K562 (cell line): ENCODE data around the gene TFE3. TPM values are rescaled to one million over a fixed set of nuclear protein-coding genes. Genes with fewer than 3 reads are reported as not detected.

Experiments used
- CUX1 ChIP-seq: fragments of 200-800 bp; sonication (Bioruptor generic); IDR thresholded peaks from 2 replicates; pipeline ENCODE4 v1.6.1; 2016; ENCODE audit warnings: missing genetic modification characterization, missing compliant biosample characterization
- NR2C1 ChIP-seq, 2 experiments: fragments of 450-650 bp; IDR thresholded peaks; 2 replicates each; pipeline ENCODE4 v1.6.1; 2017; ENCODE audit warnings: mild to moderate bottlenecking in 2 of 2, antibody characterized with exemption in 1 of 2, inconsistent platforms in 1 of 2, missing compliant biosample characterization in 1 of 2, missing genetic modification characterization in 1 of 2
- ZZZ3 ChIP-seq: fragments of 450-650 bp; IDR thresholded peaks from 2 replicates; pipeline ENCODE4 v1.6.1; 2016; ENCODE audit warnings: antibody characterized with exemption, mild to moderate bottlenecking, moderate library complexity
- polyA plus RNA-seq, 8 experiments: library from polyadenylated mRNA; depleted of rRNA in 4 of 8; stranded (reverse) in 5 of 8; unstranded in 3 of 8; fragments of >200 nt; fragmentation: Nextera tagmentation in 2 of 8; fragmentation: Illumina TruSeq in 1 of 8; extraction: Ambion mirVana in 2 of 8; extraction: Trizol in 1 of 8; gene quantifications; 2 replicates each; pipeline versions ENCODE4 v1.2.1 to v1.2.3, GENCODE V29; 2011 to 2014; ENCODE audit warnings: inconsistent platforms in 1 of 8, missing spikeins in 1 of 8
- total RNA-seq, 7 experiments: library from RNA; depleted of rRNA in 6 of 7; stranded (reverse); fragments of >200 nt in 6 of 7; fragmentation: Illumina TruSeq in 2 of 7; extraction: Trizol in 2 of 7; gene quantifications; 2 replicates each; pipeline versions ENCODE4 v1.2.1 to v1.2.3, GENCODE V29; 2011 to 2021; ENCODE audit warnings: low replicate concordance in 1 of 7
- TF ChIP-seq, protein P1 (sequence below): fragments of 450-650 bp; IDR thresholded peaks from 2 replicates; pipeline ENCODE4 v1.6.1; 2016; ENCODE audit warnings: mild to moderate bottlenecking, moderate library complexity

Gene TFE3
- total and polyA plus RNA-seq, 9 of the 15 experiments (the other 6 are each of a cell fraction or from before 2014, with no cell fraction given) = 1.9 to 20.3 (median 11.9) TPM

DNA sequence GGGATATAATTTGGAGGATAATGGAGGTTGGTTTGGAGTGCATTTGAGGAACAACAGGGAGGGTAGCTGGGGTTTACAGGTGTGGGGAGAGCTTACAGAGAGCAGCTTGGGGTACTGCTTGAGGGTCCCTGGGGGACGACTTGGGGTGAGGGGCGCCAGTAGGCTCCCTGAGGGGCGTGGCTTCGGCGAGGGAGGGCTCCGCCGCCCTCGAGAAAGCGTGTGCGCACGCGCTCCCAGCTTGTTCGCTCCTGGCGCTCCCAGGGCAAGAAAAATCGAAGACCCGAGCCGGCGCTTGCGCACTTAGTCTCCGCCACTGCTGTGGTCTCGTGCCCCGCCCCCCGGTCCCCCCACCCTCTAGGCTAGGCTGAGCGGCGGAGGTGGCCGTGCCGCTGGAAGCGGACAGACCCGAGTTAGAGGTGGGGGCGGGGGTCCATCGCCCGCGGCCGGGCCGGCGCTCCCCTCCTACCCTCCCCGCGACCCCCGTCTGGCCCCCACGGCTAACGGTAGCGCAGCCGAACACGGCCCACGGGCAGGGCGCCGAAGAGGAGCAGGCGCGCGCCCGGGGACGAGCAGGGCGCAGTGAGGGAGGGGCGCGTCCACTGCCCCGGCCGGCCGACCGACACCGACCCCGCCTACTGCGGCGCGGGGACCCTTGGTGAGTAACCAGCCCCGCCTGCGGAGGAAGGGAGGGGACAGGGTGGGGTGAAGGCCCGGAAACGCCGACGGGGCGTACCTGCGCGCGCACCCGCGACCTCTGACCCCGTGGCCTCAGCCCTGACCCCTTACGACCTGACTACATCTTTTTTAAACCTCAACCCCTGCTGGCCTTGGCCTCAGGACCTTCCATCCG, 10.3 kb upstream of the TFE3 start (continued):
- TF ChIP-seq, protein P1, sequence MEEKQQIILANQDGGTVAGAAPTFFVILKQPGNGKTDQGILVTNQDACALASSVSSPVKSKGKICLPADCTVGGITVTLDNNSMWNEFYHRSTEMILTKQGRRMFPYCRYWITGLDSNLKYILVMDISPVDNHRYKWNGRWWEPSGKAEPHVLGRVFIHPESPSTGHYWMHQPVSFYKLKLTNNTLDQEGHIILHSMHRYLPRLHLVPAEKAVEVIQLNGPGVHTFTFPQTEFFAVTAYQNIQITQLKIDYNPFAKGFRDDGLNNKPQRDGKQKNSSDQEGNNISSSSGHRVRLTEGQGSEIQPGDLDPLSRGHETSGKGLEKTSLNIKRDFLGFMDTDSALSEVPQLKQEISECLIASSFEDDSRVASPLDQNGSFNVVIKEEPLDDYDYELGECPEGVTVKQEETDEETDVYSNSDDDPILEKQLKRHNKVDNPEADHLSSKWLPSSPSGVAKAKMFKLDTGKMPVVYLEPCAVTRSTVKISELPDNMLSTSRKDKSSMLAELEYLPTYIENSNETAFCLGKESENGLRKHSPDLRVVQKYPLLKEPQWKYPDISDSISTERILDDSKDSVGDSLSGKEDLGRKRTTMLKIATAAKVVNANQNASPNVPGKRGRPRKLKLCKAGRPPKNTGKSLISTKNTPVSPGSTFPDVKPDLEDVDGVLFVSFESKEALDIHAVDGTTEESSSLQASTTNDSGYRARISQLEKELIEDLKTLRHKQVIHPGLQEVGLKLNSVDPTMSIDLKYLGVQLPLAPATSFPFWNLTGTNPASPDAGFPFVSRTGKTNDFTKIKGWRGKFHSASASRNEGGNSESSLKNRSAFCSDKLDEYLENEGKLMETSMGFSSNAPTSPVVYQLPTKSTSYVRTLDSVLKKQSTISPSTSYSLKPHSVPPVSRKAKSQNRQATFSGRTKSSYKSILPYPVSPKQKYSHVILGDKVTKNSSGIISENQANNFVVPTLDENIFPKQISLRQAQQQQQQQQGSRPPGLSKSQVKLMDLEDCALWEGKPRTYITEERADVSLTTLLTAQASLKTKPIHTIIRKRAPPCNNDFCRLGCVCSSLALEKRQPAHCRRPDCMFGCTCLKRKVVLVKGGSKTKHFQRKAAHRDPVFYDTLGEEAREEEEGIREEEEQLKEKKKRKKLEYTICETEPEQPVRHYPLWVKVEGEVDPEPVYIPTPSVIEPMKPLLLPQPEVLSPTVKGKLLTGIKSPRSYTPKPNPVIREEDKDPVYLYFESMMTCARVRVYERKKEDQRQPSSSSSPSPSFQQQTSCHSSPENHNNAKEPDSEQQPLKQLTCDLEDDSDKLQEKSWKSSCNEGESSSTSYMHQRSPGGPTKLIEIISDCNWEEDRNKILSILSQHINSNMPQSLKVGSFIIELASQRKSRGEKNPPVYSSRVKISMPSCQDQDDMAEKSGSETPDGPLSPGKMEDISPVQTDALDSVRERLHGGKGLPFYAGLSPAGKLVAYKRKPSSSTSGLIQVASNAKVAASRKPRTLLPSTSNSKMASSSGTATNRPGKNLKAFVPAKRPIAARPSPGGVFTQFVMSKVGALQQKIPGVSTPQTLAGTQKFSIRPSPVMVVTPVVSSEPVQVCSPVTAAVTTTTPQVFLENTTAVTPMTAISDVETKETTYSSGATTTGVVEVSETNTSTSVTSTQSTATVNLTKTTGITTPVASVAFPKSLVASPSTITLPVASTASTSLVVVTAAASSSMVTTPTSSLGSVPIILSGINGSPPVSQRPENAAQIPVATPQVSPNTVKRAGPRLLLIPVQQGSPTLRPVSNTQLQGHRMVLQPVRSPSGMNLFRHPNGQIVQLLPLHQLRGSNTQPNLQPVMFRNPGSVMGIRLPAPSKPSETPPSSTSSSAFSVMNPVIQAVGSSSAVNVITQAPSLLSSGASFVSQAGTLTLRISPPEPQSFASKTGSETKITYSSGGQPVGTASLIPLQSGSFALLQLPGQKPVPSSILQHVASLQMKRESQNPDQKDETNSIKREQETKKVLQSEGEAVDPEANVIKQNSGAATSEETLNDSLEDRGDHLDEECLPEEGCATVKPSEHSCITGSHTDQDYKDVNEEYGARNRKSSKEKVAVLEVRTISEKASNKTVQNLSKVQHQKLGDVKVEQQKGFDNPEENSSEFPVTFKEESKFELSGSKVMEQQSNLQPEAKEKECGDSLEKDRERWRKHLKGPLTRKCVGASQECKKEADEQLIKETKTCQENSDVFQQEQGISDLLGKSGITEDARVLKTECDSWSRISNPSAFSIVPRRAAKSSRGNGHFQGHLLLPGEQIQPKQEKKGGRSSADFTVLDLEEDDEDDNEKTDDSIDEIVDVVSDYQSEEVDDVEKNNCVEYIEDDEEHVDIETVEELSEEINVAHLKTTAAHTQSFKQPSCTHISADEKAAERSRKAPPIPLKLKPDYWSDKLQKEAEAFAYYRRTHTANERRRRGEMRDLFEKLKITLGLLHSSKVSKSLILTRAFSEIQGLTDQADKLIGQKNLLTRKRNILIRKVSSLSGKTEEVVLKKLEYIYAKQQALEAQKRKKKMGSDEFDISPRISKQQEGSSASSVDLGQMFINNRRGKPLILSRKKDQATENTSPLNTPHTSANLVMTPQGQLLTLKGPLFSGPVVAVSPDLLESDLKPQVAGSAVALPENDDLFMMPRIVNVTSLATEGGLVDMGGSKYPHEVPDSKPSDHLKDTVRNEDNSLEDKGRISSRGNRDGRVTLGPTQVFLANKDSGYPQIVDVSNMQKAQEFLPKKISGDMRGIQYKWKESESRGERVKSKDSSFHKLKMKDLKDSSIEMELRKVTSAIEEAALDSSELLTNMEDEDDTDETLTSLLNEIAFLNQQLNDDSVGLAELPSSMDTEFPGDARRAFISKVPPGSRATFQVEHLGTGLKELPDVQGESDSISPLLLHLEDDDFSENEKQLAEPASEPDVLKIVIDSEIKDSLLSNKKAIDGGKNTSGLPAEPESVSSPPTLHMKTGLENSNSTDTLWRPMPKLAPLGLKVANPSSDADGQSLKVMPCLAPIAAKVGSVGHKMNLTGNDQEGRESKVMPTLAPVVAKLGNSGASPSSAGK = peak; percentile 78
- TF ChIP-seq NR2C1 (IDR thresholded peaks at IDR 0.05) (peak; percentile 94), NR2C1 (tag; IDR thresholded peaks at IDR 0.05) (peak; percentile 94), ZZZ3 (no peak), CUX1 (CRISPR knock-in tag) (no peak)
